ENCODE data around the gene CLTB. TPM values are rescaled to one million over a fixed set of nuclear protein-coding genes. Genes with fewer than 3 reads are reported as not detected.
A peak's percentile ranks its signal among the peaks of the same experiment; 100 is the strongest.

The CLTB gene
- total and polyA plus RNA-seq, 2 of the 4 experiments (the other 2 are of a cell fraction), result 87.6 to 99.9 TPM

GRCh38 chr5:176415240-176415951 is 943 bp downstream of the CLTB start:
- peak overlapping the region; percentile 57 for H3K56ac ChIP-seq (ENCODE audit: extremely low read depth, insufficient read depth, low read length)
- intact Hi-C loops (cut with micrococcal nuclease) (loop anchor here (5.0 to 10.0 kb wide), 2 partner anchors 202 to 229 kb away; partner anchors contain the start of gene TSPAN17), dilution Hi-C loops (cut with HindIII; ENCODE audit: low sequenced_read_pairs, unreplicated experiment) (no loop called here), in situ Hi-C loops (cut with MboI; ENCODE audit: low sequenced_read_pairs) (no loop called here)
- no peak overlapping the region for H2BK20ac ChIP-seq (ENCODE audit: low read depth, low read length)
- H2AK9ac ChIP-seq (replicated peaks; ENCODE audit: low read depth, low read length, poor library complexity), result peak overlapping the region; percentile 93
- H3K36me3 ChIP-seq (ENCODE audit: control insufficient read depth, insufficient read depth, low read length), result 0 out of 2 replicates have a peak, but pooled peaks cover 1% of the 10 kb centered on the region
- CTCF ChIA-PET, result interaction anchor here (1.8 kb wide), 1 partner anchor 155 kb away, joined by 7 read pairs; no protein-coding TSS in a partner anchor
- peaks cover 16% of the 10 kb centered on the region for H3K9me1 ChIP-seq (ENCODE audit: insufficient read depth, low read length)
- WGBS, 2 experiments (ENCODE audit: extremely low coverage in 2 of 2, insufficient read length in 1 of 2), result 86% methylated on average over 5 of the region's 13 CpGs; no CpG with 5 or more reads in 1 of the 2 experiments
- peak overlapping the region; percentile 73 for H3K4me3 ChIP-seq (ENCODE audit: insufficient read depth, low read depth, low read length)
- H2AK5ac ChIP-seq (ENCODE audit: low read depth, low read length), result peak overlapping the region; percentile 48; the same call in 1 of the 2 replicates
- POLR2A ChIA-PET (ENCODE audit: unreplicated experiment), result no interaction called here
- H3K4me1 ChIP-seq (ENCODE audit: control insufficient read depth, insufficient read depth, low read length), result peaks cover 11% of the 10 kb centered on the region
- peak overlapping the region; percentile 63 for H3K9ac ChIP-seq (ENCODE audit: low read depth, low read length)
- peak overlapping the region; percentile 10 to 43; a peak in 2 of 4 replicates for H4K8ac ChIP-seq (ENCODE audit: low read depth in 2 of 2, low read length in 2 of 2)
- H3K4ac ChIP-seq (ENCODE audit: low read depth, low read length), result peak overlapping the region; percentile 65
- H4K20me1 ChIP-seq (ENCODE audit: insufficient read depth, low read length), result peaks cover 44% of the 10 kb centered on the region
- ATAC-seq (ENCODE audit: low read depth) (no peak), DNase-seq (no peak)
- H3K27me3 ChIP-seq (ENCODE audit: control insufficient read depth, insufficient read depth, low read length), result no peaks in the 10 kb centered on the region
- H3K14ac ChIP-seq (replicated peaks; ENCODE audit: low read depth, low read length), result no peak overlapping the region; the same call in none of the 2 replicates
- H2BK120ac ChIP-seq (ENCODE audit: low read depth, low read length), result peak overlapping the region; percentile 49
- H3K23ac ChIP-seq (ENCODE audit: low read depth, low read length), result peak overlapping the region; percentile 90
- peak overlapping the region; percentile 54 for H3K27ac ChIP-seq (ENCODE audit: insufficient read depth, low read length)
- H3K18ac ChIP-seq (ENCODE audit: low read depth, low read length), result no peak overlapping the region
- TF ChIP-seq RCOR1 (IDR thresholded peaks at IDR 0.05; ENCODE audit: insufficient replicate concordance, low read length), result peak; percentile 57
- no peak for TF ChIP-seq MXI1 (IDR thresholded peaks at IDR 0.05; ENCODE audit: borderline replicate concordance, low read depth, low read length)
- TF ChIP-seq, protein P1, sequence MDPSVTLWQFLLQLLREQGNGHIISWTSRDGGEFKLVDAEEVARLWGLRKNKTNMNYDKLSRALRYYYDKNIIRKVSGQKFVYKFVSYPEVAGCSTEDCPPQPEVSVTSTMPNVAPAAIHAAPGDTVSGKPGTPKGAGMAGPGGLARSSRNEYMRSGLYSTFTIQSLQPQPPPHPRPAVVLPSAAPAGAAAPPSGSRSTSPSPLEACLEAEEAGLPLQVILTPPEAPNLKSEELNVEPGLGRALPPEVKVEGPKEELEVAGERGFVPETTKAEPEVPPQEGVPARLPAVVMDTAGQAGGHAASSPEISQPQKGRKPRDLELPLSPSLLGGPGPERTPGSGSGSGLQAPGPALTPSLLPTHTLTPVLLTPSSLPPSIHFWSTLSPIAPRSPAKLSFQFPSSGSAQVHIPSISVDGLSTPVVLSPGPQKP (IDR thresholded peaks at IDR 0.05; ENCODE audit: borderline replicate concordance, low read depth, low read length), result no peak
- H2BK15ac ChIP-seq (ENCODE audit: low read depth, low read length), result no peak overlapping the region; the same call in 2 of the 3 replicates
- BruUV-seq (replicated peaks), result no TSS peak
- no peak overlapping the region for H2BK5ac ChIP-seq (ENCODE audit: low read depth, low read length, poor library complexity, severe bottlenecking)
- H3K9me3 ChIP-seq (ENCODE audit: control insufficient read depth, insufficient read depth, low read length), result no peaks in the 10 kb centered on the region
- peaks cover 19 to 55% of the 10 kb centered on the region in 2 experiments; a peak in 3 of 4 replicates for H3K79me1 ChIP-seq (ENCODE audit: low read depth in 1 of 2, low read length in 2 of 2)
- H4K5ac ChIP-seq (ENCODE audit: low read depth, low read length), result no peak overlapping the region
- H4K91ac ChIP-seq (ENCODE audit: insufficient read depth, low read depth, low read length), result peak overlapping the region; percentile 68; the same call in 1 of the 2 replicates
- H2AFZ ChIP-seq (replicated peaks; ENCODE audit: low read length, poor library complexity), result peak overlapping the region; percentile 90
- peak overlapping the region; percentile 91 for H3K4me2 ChIP-seq (ENCODE audit: low read depth, low read length)

Data from IMR-90 (cell line).